ENCODE results near the gene RIPK1.

DNA sequence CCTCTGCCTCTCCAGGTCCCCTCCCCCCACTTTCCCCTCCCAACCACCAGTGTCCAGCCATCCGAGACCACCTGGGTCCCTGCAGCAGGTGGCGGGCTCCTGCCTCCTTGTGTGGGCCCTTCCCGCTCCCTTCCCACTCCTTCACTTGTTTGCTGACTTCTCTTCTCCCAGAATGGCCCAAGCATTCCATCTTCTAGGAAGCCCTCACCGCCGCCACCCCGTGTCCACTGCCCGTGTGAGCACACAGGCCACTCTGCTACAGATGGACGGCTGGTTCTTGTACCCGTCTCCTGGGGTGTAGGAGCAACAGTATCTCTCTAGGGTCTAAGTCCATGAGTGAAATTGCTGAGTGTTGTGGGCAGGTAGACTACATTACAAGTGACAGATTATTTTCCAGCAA, 65.2 kb downstream of the RIPK1 start:
- TF ChIP-seq EZH2 (IDR thresholded peaks at IDR 0.05; ENCODE audit: insufficient read depth, poor library complexity, severe bottlenecking): no peak
- no peak for TF ChIP-seq EZH2phosphoT487 (IDR thresholded peaks at IDR 0.05; ENCODE audit: insufficient read depth, low read depth)

Data from GM23248 (cell line).